ENCODE measurements around the gene PKDCC. TPM values are rescaled to one million over a fixed set of nuclear protein-coding genes. Genes with fewer than 3 reads are reported as not detected.

PKDCC gene
- total RNA-seq, 4 donors from 2014 or later, result 34.1 to 244 (median 109) TPM

- H3K9me3 ChIP-seq, result no peaks in the 10 kb centered on the region
- no peaks in the 10 kb centered on the region for H3K4me1 ChIP-seq
- no peak for DNase-seq
- no peak overlapping the region for H3K27ac ChIP-seq
- H3K27me3 ChIP-seq, result no peaks in the 10 kb centered on the region
- intact Hi-C loops (cut with DNase I; ENCODE audit: low total_unique reads), result no loop called here
- H3K4me3 ChIP-seq, result no peak overlapping the region
- H3K36me3 ChIP-seq, result no peaks in the 10 kb centered on the region
- TF ChIP-seq CTCF (IDR thresholded peaks at IDR 0.05) (no peak), POLR2A (IDR thresholded peaks at IDR 0.05) (no peak)
These were observed 57.8 kb downstream of the PKDCC start for GRCh38 chr2:42105330-42106256.

GRCh38 chr2:42106257-42106816 lies 58.5 kb downstream of the PKDCC start:
- no peaks in the 10 kb centered on the region for H3K9me3 ChIP-seq
- intact Hi-C loops (cut with DNase I; ENCODE audit: low total_unique reads), result no loop called here
- TF ChIP-seq CTCF (IDR thresholded peaks at IDR 0.05) (no peak), POLR2A (IDR thresholded peaks at IDR 0.05) (no peak)

GRCh38 chr2:42107249-42108042 lies 59.6 kb downstream of the PKDCC start:
- no peaks in the 10 kb centered on the region for H3K27me3 ChIP-seq
- no peak for DNase-seq
- H3K4me3 ChIP-seq, result no peak overlapping the region
- TF ChIP-seq POLR2A (IDR thresholded peaks at IDR 0.05) (no peak), CTCF (IDR thresholded peaks at IDR 0.05) (no peak)
- no peak overlapping the region for H3K27ac ChIP-seq
- no peaks in the 10 kb centered on the region for H3K36me3 ChIP-seq
- intact Hi-C loops (cut with DNase I; ENCODE audit: low total_unique reads), result no loop called here
- no peaks in the 10 kb centered on the region for H3K9me3 ChIP-seq
- no peaks in the 10 kb centered on the region for H3K4me1 ChIP-seq

More at GRCh38 chr2:42106257-42106816, 58.5 kb downstream of the PKDCC start:
- Histone ChIP-seq H3K4me1 (no peaks in the 10 kb centered on the region), H3K36me3 (no peaks in the 10 kb centered on the region), H3K27ac (no peak overlapping the region), H3K27me3 (no peaks in the 10 kb centered on the region), H3K4me3 (no peak overlapping the region)
- no peak for DNase-seq

Other genes with a start within 250 kb of the PKDCC start
- gene EML4, start 121.3 kb downstream of the PKDCC start, total RNA-seq, result 10 to 100 TPM; 27.4 to 96.8 (median 58.0) TPM